Thyroid gland (tissue), 4 donors: ENCODE results near the gene ARL15. TPM values are rescaled to one million over a fixed set of nuclear protein-coding genes. Genes with fewer than 3 reads are reported as not detected.
A peak's percentile ranks its signal among the peaks of the same experiment; 100 is the strongest.

Experiments
- DNase-seq, 2 donors: peaks; one replicate each; pipeline ENCODE4 v3.0.0-alpha.2; 2019
- H3K27ac ChIP-seq, 3 donors: fragments of 200-600 bp; sonication (generic); 1 replicate in 2 of 3; 2 replicates in 1 of 3; pipeline ENCODE4 v1.5.1; 2016 to 2019; ENCODE audit warnings: mild to moderate bottlenecking in 1 of 3, moderate library complexity in 1 of 3
- H3K27me3 ChIP-seq: fragments of 200-600 bp; sonication (generic); one replicate; pipeline ENCODE4 v1.5.1; 2019
- H3K36me3 ChIP-seq, 2 donors: fragments of 200-600 bp; sonication (generic); one replicate each; pipeline ENCODE4 v1.5.1; 2016 to 2019
- H3K4me1 ChIP-seq, 2 donors: fragments of 200-600 bp; sonication (generic); one replicate each; pipeline ENCODE4 v1.5.1; 2017 to 2019
- H3K4me3 ChIP-seq, 3 donors: fragments of 200-600 bp; sonication (generic); replicated peaks in 1 of 3; 1 replicate in 2 of 3; 2 replicates in 1 of 3; pipeline ENCODE4 v1.5.1; 2016; ENCODE audit warnings: mild to moderate bottlenecking in 1 of 3
- H3K9me3 ChIP-seq: fragments of 200-600 bp; sonication (generic); one replicate; pipeline ENCODE4 v1.5.1; 2017
- CTCF ChIP-seq, 6 experiments: fragments of 200-600 bp in 3 of 6; fragments of 450-650 bp in 3 of 6; sonication (generic) in 3 of 6; IDR thresholded peaks; one replicate each; pipeline ENCODE4 v1.5.1; 2016 to 2019; ENCODE audit warnings: antibody characterized with exemption in 6 of 6, mild to moderate bottlenecking in 2 of 6, inconsistent platforms in 1 of 6, moderate library complexity in 1 of 6
- POLR2A ChIP-seq, 2 donors: fragments of 450-650 bp; IDR thresholded peaks; one replicate each; pipeline ENCODE4 v1.6.1; 2017; ENCODE audit warnings: antibody characterized with exemption in 2 of 2, mild to moderate bottlenecking in 2 of 2, moderate library complexity in 1 of 2
- WGBS, 2 donors: methylation state at CpG; one replicate each; pipeline ENCODE4 v1.1.5; 2017; 5-methylcytosine and 5-hydroxymethylcytosine counted together
- intact Hi-C: fragments of 100-400 bp; cut with DNase I; formaldehyde crosslinking; loops from one replicate; pipeline ENCODE4 v1.15.1; 2023
- total RNA-seq, 4 donors: library from RNA; depleted of rRNA; stranded (reverse); fragments of >200 nt; gene quantifications; one replicate each; pipeline ENCODE4 v1.2.3, GENCODE V29; 2016

The ARL15 gene
- total RNA-seq, 4 donors from 2014 or later = 23.2 to 39.0 (median 29.5) TPM

GRCh38 chr5:54257366-54258118 is 52.8 kb downstream of the ARL15 start:
- Histone ChIP-seq H3K36me3 (no peaks in the 10 kb centered on the region), H3K4me1 (peaks cover 10 to 21% of the 10 kb centered on the region in 2 donors), H3K27ac (peak overlapping the region in 2 of 3 donors; percentile 39 to 40), H3K4me3 (no peak overlapping the region), H3K27me3 (no peaks in the 10 kb centered on the region), H3K9me3 (no peaks in the 10 kb centered on the region)
- TF ChIP-seq POLR2A (IDR thresholded peaks at IDR 0.05) = no peak
- no peak for TF ChIP-seq CTCF (IDR thresholded peaks at IDR 0.05)
- intact Hi-C loops = no loop called here
- DNase-seq = peak; percentile 19 to 47
- 51 to 56% methylated on average over 6 of the region's 6 CpGs for WGBS, 2 donors

GRCh38 chr5:54254482-54255198 is 55.7 kb downstream of the ARL15 start:
- Histone ChIP-seq H3K9me3 (no peaks in the 10 kb centered on the region), H3K4me3 (no peak overlapping the region), H3K27ac (no peak overlapping the region), H3K27me3 (no peaks in the 10 kb centered on the region), H3K4me1 (peaks cover 11 to 24% of the 10 kb centered on the region in 2 donors), H3K36me3 (no peaks in the 10 kb centered on the region)
- WGBS, 2 donors = 66 to 69% methylated on average over 6 of the region's 6 CpGs
- intact Hi-C loops = no loop called here
- TF ChIP-seq POLR2A (IDR thresholded peaks at IDR 0.05) = no peak
- no peak for TF ChIP-seq CTCF (IDR thresholded peaks at IDR 0.05)
- DNase-seq = no peak

GRCh38 chr5:54251981-54252380 is 58.4 kb downstream of the ARL15 start:
- Histone ChIP-seq H3K27me3 (no peaks in the 10 kb centered on the region), H3K4me3 (no peak overlapping the region), H3K27ac (no peak overlapping the region), H3K36me3 (no peaks in the 10 kb centered on the region), H3K4me1 (peaks cover 7 to 8% of the 10 kb centered on the region in 2 donors), H3K9me3 (no peaks in the 10 kb centered on the region)
- TF ChIP-seq CTCF (IDR thresholded peaks at IDR 0.05) = no peak
- no peak for TF ChIP-seq POLR2A (IDR thresholded peaks at IDR 0.05)
- WGBS, 2 donors = 81 to 90% methylated on average over 1 of the region's 1 CpG
- DNase-seq = no peak
- intact Hi-C loops = no loop called here

GRCh38 chr5:54249210-54250028 is 61.0 kb downstream of the ARL15 start:
- Histone ChIP-seq H3K27me3 (no peaks in the 10 kb centered on the region), H3K4me3 (no peak overlapping the region), H3K9me3 (no peaks in the 10 kb centered on the region), H3K4me1 (peaks cover 6 to 7% of the 10 kb centered on the region in 2 donors), H3K36me3 (no peaks in the 10 kb centered on the region), H3K27ac (no peak overlapping the region)
- intact Hi-C loops = loop anchor here (10.0 kb wide), 1 partner anchor 245 kb away; no protein-coding TSS in a partner anchor
- DNase-seq = peak; percentile 40 to 53
- WGBS, 2 donors = 52 to 53% methylated on average over 4 of the region's 4 CpGs
- no peak for TF ChIP-seq CTCF (IDR thresholded peaks at IDR 0.05)
- no peak for TF ChIP-seq POLR2A (IDR thresholded peaks at IDR 0.05)
